Activated naive CD4-positive, alpha-beta T cell treated with anti-CD3 and anti-CD28 coated beads, Interleukin-2, amount 10 ng/mL, durations not matched to agents 7 days and 5 days (primary cell): Measurements from ENCODE around the gene DNAH6.
"Not testable (repeated sequence)": the region's sequence is repeated elsewhere in the genome, so short reads cannot be mapped to it uniquely, and the experiment has no call there.

Experiments
- CTCF ChIA-PET: fragments of 350-600 bp; sonication (Branson Sonifier 250); formaldehyde crosslinking; loops from one replicate; lab custom pipeline; 2021; ENCODE audit warnings: antibody characterized with exemption; lab: Charles Lee
- DNase-seq: peaks from one replicate; pipeline ENCODE4 v3.0.0-alpha.2; 2020
- H3K27ac Mint-ChIP-seq: one replicate; pipeline ENCODE4 v1.8.0; 2021; ENCODE audit warnings: mild to moderate bottlenecking, moderate library complexity, mixed read lengths
- H3K27me3 Mint-ChIP-seq: one replicate; pipeline ENCODE4 v1.8.0; 2021; ENCODE audit warnings: mild to moderate bottlenecking, mixed read lengths
- H3K36me3 Mint-ChIP-seq: one replicate; pipeline ENCODE4 v1.8.0; 2021; ENCODE audit warnings: mixed read lengths
- H3K4me1 Mint-ChIP-seq: one replicate; pipeline ENCODE4 v1.8.0; 2021; ENCODE audit warnings: mixed read lengths
- H3K4me3 Mint-ChIP-seq: one replicate; pipeline ENCODE4 v1.8.0; 2021; ENCODE audit warnings: mild to moderate bottlenecking, moderate library complexity, mixed read lengths
- H3K9me3 Mint-ChIP-seq: one replicate; pipeline ENCODE4 v1.8.0; 2021; ENCODE audit warnings: mixed read lengths

Gene DNAH6

DNA sequence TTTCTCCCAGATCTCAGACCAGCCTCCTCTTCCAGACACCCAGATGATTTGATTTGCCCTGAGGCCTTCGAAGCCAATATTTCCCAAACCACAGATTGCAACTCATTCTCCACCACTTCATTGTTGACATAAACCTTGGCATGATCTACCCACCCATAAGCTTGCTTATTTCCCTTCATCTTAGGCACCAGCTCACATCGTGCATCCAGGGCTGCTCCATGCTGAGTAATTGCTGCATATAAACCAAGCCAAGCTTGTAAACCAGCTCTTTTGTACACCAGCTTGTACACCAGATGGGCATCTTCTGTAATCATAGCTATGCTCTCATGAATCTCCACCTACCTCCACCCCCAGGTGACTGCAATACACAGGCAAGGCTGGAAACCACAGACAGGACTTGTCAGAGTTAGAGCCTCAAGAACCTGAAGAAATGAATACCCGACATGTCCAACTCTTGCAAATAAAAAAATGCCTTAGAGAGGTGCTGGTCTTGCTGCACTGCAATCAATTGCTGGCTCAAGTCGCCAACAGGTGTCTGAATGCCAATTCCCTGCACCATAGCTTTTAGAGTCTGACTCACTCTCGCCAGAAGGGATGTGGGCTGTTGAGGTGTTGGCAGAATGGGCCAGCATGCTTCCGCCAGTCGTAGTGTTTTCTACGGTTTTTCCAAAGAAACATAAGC, 333.1 kb downstream of the DNAH6 start:
- peaks cover 25% of the 10 kb centered on the region for H3K9me3 Mint-ChIP-seq
- H3K4me3 Mint-ChIP-seq = peak overlapping the region; percentile 62
- peaks cover 91% of the 10 kb centered on the region for H3K4me1 Mint-ChIP-seq
- H3K36me3 Mint-ChIP-seq = peaks cover 70% of the 10 kb centered on the region
- DNase-seq = peak; percentile 64
- H3K27me3 Mint-ChIP-seq = no peaks in the 10 kb centered on the region
- H3K27ac Mint-ChIP-seq = peak overlapping the region; percentile 90
- CTCF ChIA-PET = interaction anchor here (1.2 to 4.1 kb wide), 5 partner anchors 9 to 436 kb away, joined by 3 to 22 read pairs (median 6); partner anchors contain the start of gene TRABD2A

DNA sequence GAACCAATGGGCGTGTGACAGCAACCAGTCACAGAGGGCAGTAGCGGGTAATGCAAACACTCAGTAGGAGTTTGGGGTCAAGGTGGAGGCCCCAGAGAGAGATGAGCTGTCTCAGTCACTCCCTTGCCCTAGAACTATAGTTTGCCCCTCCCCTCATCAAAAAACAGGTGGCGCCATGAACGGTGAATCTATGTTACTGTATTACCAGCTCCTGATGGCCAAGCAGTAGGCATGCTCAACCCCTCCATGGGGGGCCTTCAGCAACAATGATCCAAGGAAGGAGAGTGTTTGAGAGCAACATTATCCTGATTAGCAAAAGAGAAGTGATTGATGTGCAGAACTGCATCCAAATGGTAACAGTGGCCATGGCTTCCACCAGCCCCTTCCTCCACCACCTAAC, 334.2 kb downstream of the DNAH6 start:
- no peak for DNase-seq
- H3K27me3 Mint-ChIP-seq = no peaks in the 10 kb centered on the region
- H3K4me3 Mint-ChIP-seq = no peak overlapping the region
- peaks cover 25% of the 10 kb centered on the region for H3K9me3 Mint-ChIP-seq
- peak overlapping the region; percentile 90 for H3K27ac Mint-ChIP-seq
- CTCF ChIA-PET = interaction anchor here (1.0 to 1.8 kb wide), 3 partner anchors 8 to 76 kb away, joined by 3 to 6 read pairs (median 6); no protein-coding TSS in a partner anchor
- peaks cover 75% of the 10 kb centered on the region for H3K36me3 Mint-ChIP-seq
- H3K4me1 Mint-ChIP-seq = peaks cover 94% of the 10 kb centered on the region

DNA sequence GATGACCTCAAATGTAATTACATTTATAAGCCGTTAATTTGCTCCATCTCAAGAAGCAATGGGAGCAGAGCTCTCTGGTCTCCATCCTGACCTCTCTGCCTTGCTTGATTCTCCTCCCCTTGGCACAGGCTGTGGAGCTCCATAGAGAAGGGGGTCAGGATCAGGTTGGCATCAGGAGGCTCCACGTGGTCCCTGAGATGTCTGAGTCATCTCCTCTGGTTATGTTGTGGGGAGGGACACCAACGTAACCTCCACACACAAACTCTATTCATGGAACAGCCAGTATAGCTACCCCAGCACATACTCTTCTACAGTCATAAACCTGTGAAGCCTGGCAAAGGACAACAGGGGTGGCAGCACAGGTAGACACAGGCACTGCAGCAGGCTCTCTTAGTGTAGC, 335.6 kb downstream of the DNAH6 start:
- no peaks in the 10 kb centered on the region for H3K27me3 Mint-ChIP-seq
- peak overlapping the region; percentile 90 for H3K27ac Mint-ChIP-seq
- DNase-seq = no peak
- CTCF ChIA-PET = interaction anchor here (1.0 to 1.2 kb wide), 4 partner anchors 12 to 111 kb away, joined by 3 to 5 read pairs (median 4); no protein-coding TSS in a partner anchor
- H3K4me3 Mint-ChIP-seq = no peak overlapping the region
- peaks cover 94% of the 10 kb centered on the region for H3K4me1 Mint-ChIP-seq
- H3K36me3 Mint-ChIP-seq = peaks cover 85% of the 10 kb centered on the region
- H3K9me3 Mint-ChIP-seq = peaks cover 25% of the 10 kb centered on the region

DNA sequence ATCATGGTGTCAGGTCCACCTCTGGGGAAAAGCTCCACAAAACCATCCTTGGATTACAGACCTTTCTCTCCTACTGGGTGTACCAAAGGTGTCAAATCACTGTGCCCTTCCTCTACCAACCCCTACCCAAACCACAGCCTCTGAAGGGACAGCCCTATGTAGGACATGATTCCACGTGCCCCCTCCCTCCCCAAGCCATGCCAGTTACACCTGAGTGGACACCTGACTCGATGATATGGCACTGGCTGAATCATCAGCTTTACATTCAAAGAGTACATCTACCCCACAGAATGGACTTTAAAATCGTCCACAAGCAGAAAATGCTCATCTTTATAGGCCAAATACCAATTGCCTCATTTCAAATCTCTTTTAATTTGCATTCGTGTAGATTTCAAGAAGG, 338.6 kb downstream of the DNAH6 start:
- H3K36me3 Mint-ChIP-seq = peaks cover 85% of the 10 kb centered on the region
- H3K27ac Mint-ChIP-seq = peak overlapping the region; percentile 97
- no peak for DNase-seq
- peaks cover 95% of the 10 kb centered on the region for H3K4me1 Mint-ChIP-seq
- H3K9me3 Mint-ChIP-seq = peaks cover 25% of the 10 kb centered on the region
- CTCF ChIA-PET = interaction anchor here (0.8 to 1.0 kb wide), 2 partner anchors 9 to 73 kb away, joined by 3 to 4 read pairs; no protein-coding TSS in a partner anchor
- H3K27me3 Mint-ChIP-seq = no peaks in the 10 kb centered on the region
- peak overlapping the region; percentile 69 for H3K4me3 Mint-ChIP-seq

DNA sequence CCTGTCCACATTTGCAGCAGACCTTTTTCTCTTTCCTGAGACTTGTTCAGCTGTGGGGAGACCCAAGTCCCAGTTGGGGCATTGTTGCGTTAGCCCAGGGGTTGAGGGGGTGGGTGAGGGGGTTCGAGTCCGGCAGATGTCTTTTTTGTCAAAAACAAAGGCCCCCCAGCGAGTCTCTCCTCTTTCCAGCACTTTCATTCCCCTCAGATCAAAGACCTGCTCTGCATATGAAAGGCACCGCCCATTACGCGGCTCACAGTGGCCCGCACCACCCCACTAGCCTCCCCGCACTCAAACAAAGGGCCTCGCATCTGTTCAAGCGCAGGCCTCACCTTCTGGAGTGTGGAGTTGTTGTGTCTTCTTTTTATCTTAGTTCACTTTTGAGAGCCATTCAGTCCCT, 339.4 kb downstream of the DNAH6 start:
- H3K27me3 Mint-ChIP-seq = no peaks in the 10 kb centered on the region
- peak overlapping the region; percentile 69 for H3K4me3 Mint-ChIP-seq
- CTCF ChIA-PET = interaction anchor here (0.8 to 1.0 kb wide), 2 partner anchors 9 to 73 kb away, joined by 3 to 4 read pairs; no protein-coding TSS in a partner anchor
- peak overlapping the region; percentile 97 for H3K27ac Mint-ChIP-seq
- peaks cover 95% of the 10 kb centered on the region for H3K4me1 Mint-ChIP-seq
- peaks cover 25% of the 10 kb centered on the region for H3K9me3 Mint-ChIP-seq
- peak; percentile 67 for DNase-seq
- peaks cover 86% of the 10 kb centered on the region for H3K36me3 Mint-ChIP-seq

DNA sequence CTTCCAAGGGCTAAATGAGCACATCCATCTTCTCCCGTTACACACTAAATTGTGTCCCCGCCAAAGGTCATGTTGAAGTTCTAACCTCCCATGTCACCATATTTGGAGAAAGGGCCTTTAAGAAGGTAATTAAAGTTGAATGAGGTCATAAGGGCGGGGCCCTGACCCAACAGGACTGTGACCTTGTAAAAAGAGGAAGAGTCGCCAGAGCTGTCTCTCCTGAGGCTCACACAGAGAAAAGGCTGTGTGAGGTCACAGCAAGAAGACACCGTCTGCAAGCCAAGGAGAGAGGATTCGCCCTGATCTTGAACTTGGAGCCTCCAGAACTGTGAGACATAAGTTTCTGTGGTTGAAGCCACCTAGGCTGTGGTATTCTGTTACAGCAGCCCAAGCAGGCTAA, 340.5 kb downstream of the DNAH6 start:
- DNase-seq = peak; percentile 62
- no peaks in the 10 kb centered on the region for H3K27me3 Mint-ChIP-seq
- peaks cover 21% of the 10 kb centered on the region for H3K9me3 Mint-ChIP-seq
- peaks cover 84% of the 10 kb centered on the region for H3K36me3 Mint-ChIP-seq
- peak overlapping the region; percentile 50 for H3K4me3 Mint-ChIP-seq
- H3K4me1 Mint-ChIP-seq = peaks cover 95% of the 10 kb centered on the region
- CTCF ChIA-PET = interaction anchor here (1.2 to 2.6 kb wide), 4 partner anchors 9 to 69 kb away, joined by 3 to 20 read pairs (median 6); no protein-coding TSS in a partner anchor
- H3K27ac Mint-ChIP-seq = peak overlapping the region; percentile 97

DNA sequence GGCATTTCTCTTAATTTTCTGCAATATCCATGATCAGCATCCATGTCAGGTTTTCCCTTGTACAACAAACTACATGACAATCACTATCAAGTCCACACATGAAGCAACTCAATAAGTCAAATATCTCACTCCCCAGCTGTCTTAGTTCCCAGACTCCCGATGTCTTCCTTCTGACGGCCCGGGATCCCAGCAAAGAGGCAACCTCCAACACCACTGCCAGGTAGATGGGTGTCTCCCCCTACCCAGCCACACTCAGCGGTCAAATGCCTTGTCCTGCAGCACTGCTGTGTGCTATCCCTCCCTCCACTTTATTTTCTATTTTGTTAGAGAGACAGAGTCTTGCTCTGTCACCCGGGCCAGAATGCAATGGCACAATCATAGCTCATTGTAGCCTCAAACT, 341.3 kb downstream of the DNAH6 start:
- DNase-seq = no peak
- Mint-ChIP-seq H3K9me3 (peaks cover 13% of the 10 kb centered on the region), H3K36me3 (peaks cover 84% of the 10 kb centered on the region), H3K27me3 (no peaks in the 10 kb centered on the region), H3K27ac (peak overlapping the region; percentile 97), H3K4me1 (peaks cover 95% of the 10 kb centered on the region), H3K4me3 (no peak overlapping the region)
- CTCF ChIA-PET = interaction anchor here (0.8 to 2.6 kb wide), 17 partner anchors 8 to 363 kb away, joined by 3 to 20 read pairs (median 5); no protein-coding TSS in a partner anchor

DNA sequence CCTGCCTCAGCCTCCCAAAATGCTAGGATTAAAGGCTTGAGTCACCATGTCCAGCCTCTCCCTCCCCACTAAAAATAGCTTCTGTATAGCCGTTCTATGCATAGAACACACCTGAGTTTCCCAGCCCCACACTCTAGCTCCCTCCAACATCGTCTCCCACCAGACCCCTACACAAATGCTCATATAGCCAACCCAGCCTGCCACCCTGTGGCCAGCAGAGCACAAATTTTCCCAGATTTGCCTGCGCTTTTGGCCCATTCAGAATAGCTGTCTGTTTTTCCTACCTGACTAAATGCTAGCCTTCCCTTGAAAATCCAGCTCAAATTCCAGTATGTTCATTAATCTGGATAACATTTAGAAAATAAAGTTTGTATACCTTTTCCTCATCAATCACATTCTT, 341.8 kb downstream of the DNAH6 start:
- Mint-ChIP-seq H3K4me3 (peak overlapping the region; percentile 9), H3K36me3 (peaks cover 83% of the 10 kb centered on the region), H3K4me1 (peaks cover 94% of the 10 kb centered on the region), H3K27ac (peak overlapping the region; percentile 97), H3K9me3 (peaks cover 8% of the 10 kb centered on the region), H3K27me3 (no peaks in the 10 kb centered on the region)
- DNase-seq = no peak
- CTCF ChIA-PET = interaction anchor here (0.8 to 2.6 kb wide), 17 partner anchors 8 to 364 kb away, joined by 3 to 20 read pairs (median 5); no protein-coding TSS in a partner anchor

DNA sequence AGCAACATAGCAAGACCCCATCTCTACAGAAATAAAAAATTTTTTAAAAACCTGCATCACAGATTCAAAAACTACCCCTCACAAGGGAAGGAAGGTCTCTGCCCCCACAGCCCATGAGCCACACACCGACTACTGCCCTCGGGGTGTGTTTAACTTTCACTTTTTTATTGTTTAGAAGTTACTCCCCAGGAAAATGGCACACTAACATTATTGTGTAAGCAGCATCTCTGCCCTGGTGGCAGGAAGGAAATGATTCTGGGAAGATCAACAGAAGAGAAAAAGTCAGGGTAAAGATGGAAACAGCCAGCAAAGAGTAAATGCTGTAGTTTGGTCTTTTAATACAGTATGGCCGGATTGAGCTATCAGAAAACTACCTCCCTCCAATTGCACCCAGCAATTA, 342.6 kb downstream of the DNAH6 start:
- Mint-ChIP-seq H3K9me3 (peaks cover 4% of the 10 kb centered on the region), H3K4me3 (peak overlapping the region; percentile 50), H3K4me1 (peaks cover 96% of the 10 kb centered on the region), H3K27ac (peak overlapping the region; percentile 97), H3K36me3 (peaks cover 82% of the 10 kb centered on the region), H3K27me3 (no peaks in the 10 kb centered on the region)
- CTCF ChIA-PET = interaction anchor here (1.1 to 2.6 kb wide), 5 partner anchors 18 to 67 kb away, joined by 3 to 20 read pairs (median 6); no protein-coding TSS in a partner anchor
- DNase-seq = no peak

DNA sequence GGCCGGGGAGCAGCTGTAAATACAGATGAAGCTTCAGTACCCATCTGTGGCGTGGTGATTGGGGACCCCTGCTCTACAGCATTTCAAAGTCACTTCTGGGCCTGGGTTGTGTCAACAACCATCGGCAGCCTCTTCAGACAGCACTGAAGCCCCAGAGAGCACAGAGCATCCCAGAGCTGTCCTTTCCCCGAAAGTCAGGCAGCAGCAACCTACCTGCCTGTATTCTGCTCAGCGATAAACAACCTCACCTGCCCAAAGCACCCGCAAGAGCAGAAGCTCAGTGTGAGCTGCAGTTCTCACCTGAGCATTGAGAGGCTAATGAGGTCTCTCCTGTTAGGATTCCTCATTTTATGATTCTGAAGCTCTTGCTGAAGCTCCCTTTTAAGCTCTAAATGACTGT, 345.2 kb downstream of the DNAH6 start:
- peak overlapping the region; percentile 25 for H3K4me3 Mint-ChIP-seq
- no peaks in the 10 kb centered on the region for H3K27me3 Mint-ChIP-seq
- H3K9me3 Mint-ChIP-seq = no peaks in the 10 kb centered on the region
- peak overlapping the region; percentile 82 for H3K27ac Mint-ChIP-seq
- CTCF ChIA-PET = interaction anchor here (1.2 to 2.8 kb wide), 6 partner anchors 12 to 120 kb away, joined by 4 to 19 read pairs (median 6); partner anchors contain the start of gene TRABD2A
- DNase-seq = no peak
- H3K36me3 Mint-ChIP-seq = peaks cover 78% of the 10 kb centered on the region
- H3K4me1 Mint-ChIP-seq = peaks cover 96% of the 10 kb centered on the region

DNA sequence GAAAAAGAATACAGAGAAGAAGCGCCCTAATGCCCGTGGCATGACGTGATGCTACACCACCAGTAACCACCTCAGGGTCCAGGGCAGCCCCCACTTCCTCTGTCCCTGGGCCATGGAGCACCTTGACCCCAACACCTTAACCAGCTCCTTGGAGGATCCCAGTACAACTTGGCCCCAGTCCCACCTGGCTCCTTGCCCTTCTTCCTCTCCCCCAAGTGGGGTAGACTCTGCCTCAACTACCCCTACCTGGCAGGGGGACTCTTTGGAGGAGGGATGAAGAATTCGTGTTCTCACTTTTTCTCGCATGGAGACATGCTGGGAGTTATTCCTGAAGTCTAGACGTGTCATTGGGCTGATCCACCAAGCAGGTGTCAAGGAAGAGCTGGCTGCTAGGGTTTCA, 345.7 kb downstream of the DNAH6 start:
- DNase-seq = no peak

DNA sequence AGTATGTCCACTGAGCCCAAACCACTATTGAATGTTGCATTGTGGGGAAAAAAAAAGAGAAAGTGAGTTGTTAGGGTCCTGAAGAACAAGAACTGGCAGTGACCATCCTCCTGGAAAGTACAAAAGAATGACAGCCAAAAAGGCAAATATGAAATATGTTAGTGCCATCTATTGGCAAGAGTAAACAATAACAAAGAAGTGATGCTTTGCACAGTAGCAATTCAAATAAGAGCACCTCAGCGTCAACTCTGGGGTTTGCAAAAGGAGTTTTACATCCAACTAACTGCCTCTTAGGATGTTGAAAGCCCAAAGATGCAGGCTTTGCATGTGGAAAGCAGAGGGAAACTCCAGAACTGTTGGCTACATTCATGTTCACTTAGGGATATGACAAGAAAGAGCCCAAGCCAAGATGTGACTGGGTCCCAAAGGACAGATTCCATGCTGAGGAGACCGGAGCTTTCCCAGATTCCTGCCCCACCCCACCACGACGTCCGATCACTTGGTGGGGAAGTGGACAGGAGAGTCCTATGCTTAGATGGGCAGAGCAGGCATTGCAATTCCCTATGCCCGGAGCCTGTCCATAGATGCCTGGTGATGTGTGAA, 349.0 kb downstream of the DNAH6 start:
- H3K27me3 Mint-ChIP-seq = no peaks in the 10 kb centered on the region
- peaks cover 88% of the 10 kb centered on the region for H3K4me1 Mint-ChIP-seq
- CTCF ChIA-PET = interaction anchor here (0.6 to 2.9 kb wide), 11 partner anchors 8 to 423 kb away, joined by 3 to 13 read pairs (median 3); no protein-coding TSS in a partner anchor
- peak; percentile 23 for DNase-seq
- H3K9me3 Mint-ChIP-seq = peaks cover 2% of the 10 kb centered on the region
- no peak overlapping the region for H3K4me3 Mint-ChIP-seq
- H3K27ac Mint-ChIP-seq = peak overlapping the region; percentile 65
- H3K36me3 Mint-ChIP-seq = peaks cover 80% of the 10 kb centered on the region

More for the DNA sequence above, 345.7 kb downstream of the DNAH6 start:
- H3K4me3 Mint-ChIP-seq = peak overlapping the region; percentile 25
- CTCF ChIA-PET = interaction anchor here (0.6 to 2.8 kb wide), 11 partner anchors 11 to 364 kb away, joined by 3 to 19 read pairs (median 5); partner anchors contain the start of gene TRABD2A
- peaks cover 96% of the 10 kb centered on the region for H3K4me1 Mint-ChIP-seq
- H3K9me3 Mint-ChIP-seq = no peaks in the 10 kb centered on the region
- no peaks in the 10 kb centered on the region for H3K27me3 Mint-ChIP-seq
- peaks cover 76% of the 10 kb centered on the region for H3K36me3 Mint-ChIP-seq
- peak overlapping the region; percentile 82 for H3K27ac Mint-ChIP-seq

DNA sequence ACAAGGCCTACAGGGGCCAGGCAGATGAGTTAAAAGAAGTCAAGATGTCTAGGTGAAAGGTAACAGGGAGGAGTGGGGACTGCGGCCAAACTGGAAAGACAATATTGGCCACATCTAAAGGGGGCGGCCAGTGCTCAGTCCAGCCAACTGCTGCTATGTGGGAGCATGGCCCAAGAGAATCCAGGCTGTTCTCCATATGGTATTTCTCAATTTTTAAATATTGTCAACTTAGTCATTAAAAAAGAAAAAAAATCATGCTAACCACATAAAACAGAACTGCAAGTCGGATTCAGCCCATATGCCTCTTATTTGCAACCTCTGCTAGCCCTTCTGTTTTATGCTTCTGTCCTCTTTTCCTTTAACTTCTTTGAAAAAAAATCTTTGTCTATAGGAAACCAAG, 349.8 kb downstream of the DNAH6 start:
- peak; percentile 18 for DNase-seq
- Mint-ChIP-seq H3K4me3 (no peak overlapping the region), H3K36me3 (peaks cover 81% of the 10 kb centered on the region), H3K27me3 (no peaks in the 10 kb centered on the region), H3K4me1 (peaks cover 88% of the 10 kb centered on the region), H3K27ac (peak overlapping the region; percentile 60), H3K9me3 (peaks cover 2% of the 10 kb centered on the region)
- CTCF ChIA-PET = interaction anchor here (0.8 to 2.9 kb wide), 5 partner anchors 9 to 422 kb away, joined by 3 to 13 read pairs (median 3); no protein-coding TSS in a partner anchor

DNA sequence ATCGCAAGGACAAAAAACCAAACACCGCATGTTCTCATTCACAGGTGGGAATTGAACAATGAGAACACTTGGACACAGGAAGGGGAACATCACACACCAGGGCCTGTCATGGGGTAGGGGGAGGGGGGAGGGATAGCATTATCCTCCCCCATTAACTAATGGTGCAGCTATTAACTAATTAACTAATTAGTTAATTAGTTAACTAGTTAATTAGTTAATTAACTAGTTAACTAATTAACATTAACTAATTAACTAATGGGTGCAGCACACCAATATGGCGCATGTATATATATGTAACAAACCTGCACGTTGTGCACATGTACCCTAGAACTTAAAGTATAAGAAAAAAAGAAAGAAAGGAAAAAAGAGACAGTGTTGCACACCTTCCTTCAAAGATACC, 352.0 kb downstream of the DNAH6 start:
- H3K27ac Mint-ChIP-seq, DNase-seq, H3K27me3 Mint-ChIP-seq, H3K4me3 Mint-ChIP-seq, H3K9me3 Mint-ChIP-seq: not testable (repeated sequence)
- Mint-ChIP-seq H3K4me1 (peaks cover 83% of the 10 kb centered on the region), H3K36me3 (peaks cover 73% of the 10 kb centered on the region)
- CTCF ChIA-PET = interaction anchor here (0.6 to 4.3 kb wide), 4 partner anchors 9 to 143 kb away, joined by 3 to 32 read pairs (median 4); no protein-coding TSS in a partner anchor
